IMR-90 (cell line): ENCODE results near the gene PDZD8. TPM values are rescaled to one million over a fixed set of nuclear protein-coding genes. Genes with fewer than 3 reads are reported as not detected.

Experiments used
- ATAC-seq: fragments of 200-7000 bp; cut with Tn5 transposase; 2 replicates; pipeline ENCODE4 v1.9.1; 2020; ENCODE audit warnings: low read depth, mild to moderate bottlenecking, moderate library complexity
- BruUV-seq: library from RNA; stranded (reverse); fragments of 400-500 nt; replicated peaks from 2 replicates; lab custom pipeline; 2021; lab: Mats Ljungman, UMichigan
- CTCF ChIA-PET: fragments of 300-600 bp; formaldehyde crosslinking; extraction: SDS; loops from one replicate; lab custom pipeline; 2021; ENCODE audit warnings: antibody characterized with exemption; lab: Yijun Ruan, JAX
- POLR2A ChIA-PET: fragments of 300-600 bp; sonication (Branson Sonifier 250); formaldehyde crosslinking; loops from one replicate; lab custom pipeline; 2022; ENCODE audit warnings: antibody characterized with exemption; ENCODE audit not compliant: unreplicated experiment; lab: Charles Lee
- DNase-seq: peaks from one replicate; pipeline ENCODE4 v3.0.0; 2013
- H2AFZ ChIP-seq: replicated peaks from 2 replicates; pipeline ENCODE3; 2013; ENCODE audit warnings: low read length, mild to moderate bottlenecking; ENCODE audit not compliant: poor library complexity
- H2AK5ac ChIP-seq: 2 replicates; pipeline ENCODE4 v1.6.1; 2013; ENCODE audit warnings: low read depth, low read length, inconsistent platforms
- H2AK9ac ChIP-seq: replicated peaks from 2 replicates; pipeline ENCODE3; 2013; ENCODE audit warnings: mild to moderate bottlenecking, low read depth, low read length, moderate library complexity; ENCODE audit not compliant: poor library complexity
- H2BK120ac ChIP-seq: 2 replicates; pipeline ENCODE4 v1.6.1; 2013; ENCODE audit warnings: low read depth, low read length, inconsistent platforms
- H2BK15ac ChIP-seq: 3 replicates; pipeline ENCODE4 v1.6.1; 2013; ENCODE audit warnings: low read depth, low read length, inconsistent platforms
- H2BK20ac ChIP-seq: 2 replicates; pipeline ENCODE4 v1.6.1; 2013; ENCODE audit warnings: low read depth, mild to moderate bottlenecking, inconsistent platforms, low read length, moderate library complexity
- H2BK5ac ChIP-seq: 2 replicates; pipeline ENCODE4 v1.6.1; 2013; ENCODE audit warnings: mild to moderate bottlenecking, low read depth, low read length, inconsistent platforms; ENCODE audit not compliant: poor library complexity, severe bottlenecking
- H3K14ac ChIP-seq: replicated peaks from 2 replicates; pipeline ENCODE4 v1.6.1; 2013; ENCODE audit warnings: low read depth, low read length, inconsistent platforms
- H3K18ac ChIP-seq: 2 replicates; pipeline ENCODE4 v1.6.1; 2013; ENCODE audit warnings: low read depth, low read length, control low read depth
- H3K23ac ChIP-seq: 2 replicates; pipeline ENCODE4 v1.6.1; 2013; ENCODE audit warnings: low read depth, low read length, inconsistent platforms
- H3K27ac ChIP-seq: 2 replicates; pipeline ENCODE4 v1.5.1; 2013; ENCODE audit warnings: mild to moderate bottlenecking, control low read depth, low read length; ENCODE audit not compliant: insufficient read depth
- H3K27me3 ChIP-seq: 2 replicates; pipeline ENCODE4 v1.6.1; 2013; ENCODE audit warnings: low read length; ENCODE audit not compliant: control insufficient read depth, insufficient read depth
- H3K36me3 ChIP-seq: 2 replicates; pipeline ENCODE4 v1.6.1; 2013; ENCODE audit warnings: low read length, mixed read lengths; ENCODE audit not compliant: control insufficient read depth, insufficient read depth
- H3K4ac ChIP-seq: 2 replicates; pipeline ENCODE4 v1.6.1; 2013; ENCODE audit warnings: low read depth, low read length, inconsistent platforms
- H3K4me1 ChIP-seq: 2 replicates; pipeline ENCODE4 v1.6.1; 2013; ENCODE audit warnings: low read length, mixed read lengths; ENCODE audit not compliant: control insufficient read depth, insufficient read depth
- H3K4me2 ChIP-seq: 2 replicates; pipeline ENCODE4 v1.6.1; 2013; ENCODE audit warnings: low read depth, mild to moderate bottlenecking, control low read depth, low read length, moderate library complexity
- H3K4me3 ChIP-seq: 2 replicates; pipeline ENCODE4 v1.5.1; 2013; ENCODE audit warnings: low read depth, mild to moderate bottlenecking, control low read depth, low read length, moderate library complexity; ENCODE audit not compliant: insufficient read depth
- H3K56ac ChIP-seq: 2 replicates; pipeline ENCODE4 v1.6.1; 2013; ENCODE audit warnings: low read length, inconsistent platforms; ENCODE audit not compliant: insufficient read depth; ENCODE audit errors: extremely low read depth
- H3K79me1 ChIP-seq, 2 experiments: 2 replicates each; pipeline ENCODE4 v1.6.1; 2013; ENCODE audit warnings: low read length in 2 of 2, inconsistent platforms in 1 of 2, low read depth in 1 of 2
- H3K9ac ChIP-seq: 2 replicates; pipeline ENCODE4 v1.6.1; 2013; ENCODE audit warnings: low read depth, low read length, control low read depth
- H3K9me1 ChIP-seq: 2 replicates; pipeline ENCODE4 v1.6.1; 2013; ENCODE audit warnings: low read length, inconsistent platforms; ENCODE audit not compliant: insufficient read depth
- H3K9me3 ChIP-seq: 2 replicates; pipeline ENCODE4 v1.6.1; 2013; ENCODE audit warnings: low read length; ENCODE audit not compliant: control insufficient read depth, insufficient read depth
- H4K20me1 ChIP-seq: 2 replicates; pipeline ENCODE4 v1.6.1; 2013; ENCODE audit warnings: low read length, inconsistent platforms; ENCODE audit not compliant: insufficient read depth
- H4K5ac ChIP-seq: 2 replicates; pipeline ENCODE4 v1.6.1; 2013; ENCODE audit warnings: mild to moderate bottlenecking, low read depth, low read length, control low read depth
- H4K8ac ChIP-seq, 2 experiments: 2 replicates each; pipeline ENCODE4 v1.6.1; 2013; ENCODE audit warnings: low read depth in 2 of 2, low read length in 2 of 2, control low read depth in 1 of 2, inconsistent platforms in 1 of 2
- H4K91ac ChIP-seq: 2 replicates; pipeline ENCODE4 v1.6.1; 2013; ENCODE audit warnings: low read depth, low read length, inconsistent platforms; ENCODE audit not compliant: insufficient read depth
- BHLHE40 ChIP-seq: fragments of 150-350 bp; IDR thresholded peaks from 2 replicates; pipeline ENCODE4 v1.6.1; 2016; ENCODE audit warnings: mild to moderate bottlenecking, low read depth, low read length
- CEBPB ChIP-seq: IDR thresholded peaks from 2 replicates; pipeline ENCODE4 v1.6.1; 2012; ENCODE audit warnings: low read depth, low read length, improper control_type of control experiment
- CHD1 ChIP-seq: IDR thresholded peaks from 2 replicates; pipeline ENCODE4 v1.6.1; 2012; ENCODE audit warnings: low read depth, low read length, improper control_type of control experiment
- MAZ ChIP-seq: IDR thresholded peaks from 2 replicates; pipeline ENCODE4 v1.6.1; 2012; ENCODE audit warnings: low read depth, mild to moderate bottlenecking, low read length, improper control_type of control experiment, moderate library complexity, borderline replicate concordance
- RCOR1 ChIP-seq: IDR thresholded peaks from 2 replicates; pipeline ENCODE4 v1.6.1; 2012; ENCODE audit warnings: mild to moderate bottlenecking, low read length, improper control_type of control experiment; ENCODE audit not compliant: insufficient replicate concordance
- RFX5 ChIP-seq: IDR thresholded peaks from 2 replicates; pipeline ENCODE4 v1.8.0; 2012; ENCODE audit warnings: low read depth, mild to moderate bottlenecking, low read length, moderate library complexity
- SMC3 ChIP-seq: fragments of 150-350 bp; IDR thresholded peaks from 2 replicates; pipeline ENCODE4 v1.6.1; 2016; ENCODE audit warnings: low read depth, mild to moderate bottlenecking, antibody characterized with exemption, low read length, moderate library complexity
- WGBS, 2 experiments: methylation state at CpG; one replicate each; pipeline versions ENCODE4 v1.1.5 to v1.1.7; 2013; ENCODE audit warnings: missing lambda C conversion rate in 2 of 2; ENCODE audit not compliant: insufficient read length in 1 of 2; ENCODE audit errors: extremely low coverage in 2 of 2; 5-methylcytosine and 5-hydroxymethylcytosine counted together
- dilution Hi-C: fragments of 300-500 bp; cut with HindIII; formaldehyde crosslinking; loops from one replicate; pipeline ENCODE4 v1.14.3; 2018; ENCODE audit warnings: low sequenced_read_pairs; ENCODE audit not compliant: unreplicated experiment
- in situ Hi-C: fragments of 300-500 bp; cut with MboI; formaldehyde crosslinking; loops from 3 replicates; pipeline ENCODE4 v1.14.3; 2019; ENCODE audit warnings: low sequenced_read_pairs, inconsistent platforms, mixed read lengths
- intact Hi-C: fragments of 100-400 bp; cut with micrococcal nuclease; formaldehyde crosslinking; loops from 2 replicates; pipeline ENCODE4 v1.10.0; 2022
- polyA plus RNA-seq, 3 experiments: library from polyadenylated mRNA; depleted of rRNA; stranded (reverse); fragments of >200 nt; gene quantifications; 2 replicates each; pipeline ENCODE4 v1.2.3, GENCODE V29; 2012; ENCODE audit warnings: low replicate concordance in 1 of 3
- total RNA-seq: library from RNA; depleted of rRNA; stranded (reverse); fragments of >200 nt; gene quantifications from 2 replicates; pipeline ENCODE4 v1.2.3, GENCODE V29; 2012
- TF ChIP-seq, protein P1 (sequence below): fragments of 150-350 bp; IDR thresholded peaks from 2 replicates; pipeline ENCODE4 v1.6.1; 2017; ENCODE audit warnings: mild to moderate bottlenecking, antibody characterized with exemption, low read length, low read depth

PDZD8 gene
- total and polyA plus RNA-seq, 2 of the 4 experiments (the other 2 are of a cell fraction) = 11.3 to 20.4 TPM

DNA sequence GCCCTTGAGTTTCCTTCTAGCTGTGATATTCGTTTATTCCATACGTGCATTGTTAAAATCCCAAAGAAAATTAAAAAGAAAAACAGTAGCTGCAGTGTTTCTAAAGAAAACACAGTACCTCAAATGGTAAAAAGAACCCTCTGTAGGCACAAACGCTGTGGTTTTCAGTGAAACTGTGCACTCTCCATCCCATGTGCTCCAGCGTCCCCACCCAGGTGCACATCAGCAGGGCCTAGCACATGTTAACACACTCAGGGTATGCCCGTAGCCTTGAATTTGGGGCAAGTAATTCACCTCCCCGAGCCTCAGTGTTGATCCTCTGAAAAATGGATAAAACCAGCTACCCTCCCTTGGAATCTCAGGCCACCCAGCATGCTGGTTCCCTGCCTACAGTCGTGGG lies 124.8 kb downstream of the PDZD8 start:
- 73% methylated on average over 2 of the region's 7 CpGs; no CpG with 5 or more reads in 1 of the 2 experiments for WGBS, 2 experiments
- H2BK120ac ChIP-seq = no peak overlapping the region
- H2BK5ac ChIP-seq = no peak overlapping the region
- in situ Hi-C loops = no loop called here
- H3K9ac ChIP-seq = no peak overlapping the region
- intact Hi-C loops = no loop called here
- no peak overlapping the region for H3K4ac ChIP-seq
- DNase-seq = no peak
- no peak for ATAC-seq
- no peak overlapping the region for H3K4me2 ChIP-seq
- H3K14ac ChIP-seq = no peak overlapping the region
- no peaks in the 10 kb centered on the region for H3K4me1 ChIP-seq
- no peak overlapping the region for H4K5ac ChIP-seq
- dilution Hi-C loops = no loop called here
- peaks cover 4% of the 10 kb centered on the region for H3K27me3 ChIP-seq
- ChIA-PET CTCF (no interaction called here), POLR2A (no interaction called here)
- no peaks in the 10 kb centered on the region for H3K9me1 ChIP-seq
- no peak overlapping the region for H2BK20ac ChIP-seq
- BruUV-seq = no TSS peak
- no peak overlapping the region for H2AFZ ChIP-seq
- H3K27ac ChIP-seq = no peak overlapping the region
- no peak overlapping the region for H4K91ac ChIP-seq
- no peak overlapping the region for H2AK5ac ChIP-seq
- no peak overlapping the region for H3K4me3 ChIP-seq
- H3K23ac ChIP-seq = no peak overlapping the region
- H2AK9ac ChIP-seq = no peak overlapping the region
- no peak overlapping the region for H3K56ac ChIP-seq
- H3K18ac ChIP-seq = no peak overlapping the region
- H4K20me1 ChIP-seq = no peaks in the 10 kb centered on the region
- no peaks in the 10 kb centered on the region for H3K36me3 ChIP-seq
- no peaks in the 10 kb centered on the region for H3K79me1 ChIP-seq
- H3K9me3 ChIP-seq = no peaks in the 10 kb centered on the region
- no peak overlapping the region for H4K8ac ChIP-seq
- H2BK15ac ChIP-seq = no peak overlapping the region
- TF ChIP-seq CEBPB (no peak), RCOR1 (no peak), MAZ (no peak), CHD1 (no peak), RFX5 (no peak), BHLHE40 (no peak), SMC3 (no peak)
- TF ChIP-seq, protein P1, sequence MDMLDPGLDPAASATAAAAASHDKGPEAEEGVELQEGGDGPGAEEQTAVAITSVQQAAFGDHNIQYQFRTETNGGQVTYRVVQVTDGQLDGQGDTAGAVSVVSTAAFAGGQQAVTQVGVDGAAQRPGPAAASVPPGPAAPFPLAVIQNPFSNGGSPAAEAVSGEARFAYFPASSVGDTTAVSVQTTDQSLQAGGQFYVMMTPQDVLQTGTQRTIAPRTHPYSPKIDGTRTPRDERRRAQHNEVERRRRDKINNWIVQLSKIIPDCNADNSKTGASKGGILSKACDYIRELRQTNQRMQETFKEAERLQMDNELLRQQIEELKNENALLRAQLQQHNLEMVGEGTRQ = no peak
